ENCODE data around the gene CD164.
A peak's percentile ranks its signal among the peaks of the same experiment; 100 is the strongest.

The CD164 gene

GRCh38 chr6:109381747-109382575, at the start of gene CD164:
Gene CD164 (minus strand): TSS chr6:109382467. CDS start chr6:109382378, 89 bp downstream.
- DNase-seq (ENCODE audit: low read depth, low spot score) = peak; percentile 86
- peak within 1 kb of the TSS; percentile 98 for H3K9ac ChIP-seq (ENCODE audit: insufficient read length, low read depth)
- no peaks in the 10 kb centered on the region for H3K27me3 ChIP-seq (ENCODE audit: insufficient read depth, insufficient read length)
- H3K36me3 ChIP-seq (ENCODE audit: insufficient read depth, insufficient read length, low read length) = peaks cover 27% of the 10 kb centered on the region
- no peaks in the 10 kb centered on the region for H3K9me3 ChIP-seq (ENCODE audit: insufficient read depth, low read length)
- H3K4me3 ChIP-seq (ENCODE audit: insufficient read length, low read depth) = peak within 1 kb of the TSS; percentile 90
- TF ChIP-seq YY1 (IDR thresholded peaks at IDR 0.05; ENCODE audit: insufficient read depth, insufficient read length) (peak; percentile 17), SUZ12 (IDR thresholded peaks at IDR 0.05; ENCODE audit: extremely low read depth, insufficient read depth, insufficient read length) (no peak), ZNF274 (IDR thresholded peaks at IDR 0.05; ENCODE audit: low read depth, low read length) (no peak)
- no peaks in the 10 kb centered on the region for H3K4me1 ChIP-seq (ENCODE audit: insufficient read depth, insufficient read length)

- H3K4me3 ChIP-seq (ENCODE audit: insufficient read length, low read depth) = no peak overlapping the region
- TF ChIP-seq ZNF274 (IDR thresholded peaks at IDR 0.05; ENCODE audit: low read depth, low read length) (no peak), YY1 (IDR thresholded peaks at IDR 0.05; ENCODE audit: insufficient read depth, insufficient read length) (no peak), SUZ12 (IDR thresholded peaks at IDR 0.05; ENCODE audit: extremely low read depth, insufficient read depth, insufficient read length) (no peak)
Observed at GRCh38 chr6:109429496-109429895, 47.2 kb upstream of the CD164 start.

GRCh38 chr6:109428889-109429477, 46.7 kb upstream of the CD164 start:
- H3K4me3 ChIP-seq (ENCODE audit: insufficient read length, low read depth) = no peak overlapping the region
- DNase-seq (ENCODE audit: low read depth, low spot score) = no peak
- TF ChIP-seq SUZ12 (IDR thresholded peaks at IDR 0.05; ENCODE audit: extremely low read depth, insufficient read depth, insufficient read length) (no peak), ZNF274 (IDR thresholded peaks at IDR 0.05; ENCODE audit: low read depth, low read length) (no peak), YY1 (IDR thresholded peaks at IDR 0.05; ENCODE audit: insufficient read depth, insufficient read length) (no peak)
- H3K9ac ChIP-seq (ENCODE audit: insufficient read length, low read depth) = no peak overlapping the region
- H3K9me3 ChIP-seq (ENCODE audit: insufficient read depth, low read length) = no peaks in the 10 kb centered on the region
- H3K36me3 ChIP-seq (ENCODE audit: insufficient read depth, insufficient read length, low read length) = no peaks in the 10 kb centered on the region
- no peaks in the 10 kb centered on the region for H3K4me1 ChIP-seq (ENCODE audit: insufficient read depth, insufficient read length)
- H3K27me3 ChIP-seq (ENCODE audit: insufficient read depth, insufficient read length) = no peaks in the 10 kb centered on the region

More at GRCh38 chr6:109429496-109429895, 47.2 kb upstream of the CD164 start:
- Histone ChIP-seq H3K36me3 (ENCODE audit: insufficient read depth, insufficient read length, low read length) (no peaks in the 10 kb centered on the region), H3K9me3 (ENCODE audit: insufficient read depth, low read length) (no peaks in the 10 kb centered on the region), H3K4me1 (ENCODE audit: insufficient read depth, insufficient read length) (no peaks in the 10 kb centered on the region), H3K9ac (ENCODE audit: insufficient read length, low read depth) (no peak overlapping the region), H3K27me3 (ENCODE audit: insufficient read depth, insufficient read length) (no peaks in the 10 kb centered on the region)
- DNase-seq (ENCODE audit: low read depth, low spot score) = no peak

GRCh38 chr6:109424946-109425345, 42.7 kb upstream of the CD164 start:
- Histone ChIP-seq H3K4me1 (ENCODE audit: insufficient read depth, insufficient read length) (no peaks in the 10 kb centered on the region), H3K36me3 (ENCODE audit: insufficient read depth, insufficient read length, low read length) (no peaks in the 10 kb centered on the region), H3K4me3 (ENCODE audit: insufficient read length, low read depth) (no peak overlapping the region)

GRCh38 chr6:109421184-109421583, 38.9 kb upstream of the CD164 start:
- Histone ChIP-seq H3K27me3 (ENCODE audit: insufficient read depth, insufficient read length) (no peaks in the 10 kb centered on the region), H3K9me3 (ENCODE audit: insufficient read depth, low read length) (no peaks in the 10 kb centered on the region), H3K9ac (ENCODE audit: insufficient read length, low read depth) (no peak overlapping the region), H3K4me1 (ENCODE audit: insufficient read depth, insufficient read length) (no peaks in the 10 kb centered on the region), H3K36me3 (ENCODE audit: insufficient read depth, insufficient read length, low read length) (no peaks in the 10 kb centered on the region), H3K4me3 (ENCODE audit: insufficient read length, low read depth) (no peak overlapping the region)
- no peak for TF ChIP-seq SUZ12 (IDR thresholded peaks at IDR 0.05; ENCODE audit: extremely low read depth, insufficient read depth, insufficient read length)
- no peak for DNase-seq (ENCODE audit: low read depth, low spot score)

More at GRCh38 chr6:109424946-109425345, 42.7 kb upstream of the CD164 start:
- H3K27me3 ChIP-seq (ENCODE audit: insufficient read depth, insufficient read length) = no peaks in the 10 kb centered on the region
- DNase-seq (ENCODE audit: low read depth, low spot score) = no peak
- TF ChIP-seq ZNF274 (IDR thresholded peaks at IDR 0.05; ENCODE audit: low read depth, low read length) = no peak
- no peak for TF ChIP-seq SUZ12 (IDR thresholded peaks at IDR 0.05; ENCODE audit: extremely low read depth, insufficient read depth, insufficient read length)
- TF ChIP-seq YY1 (IDR thresholded peaks at IDR 0.05; ENCODE audit: insufficient read depth, insufficient read length) = no peak
- no peaks in the 10 kb centered on the region for H3K9me3 ChIP-seq (ENCODE audit: insufficient read depth, low read length)
- no peak overlapping the region for H3K9ac ChIP-seq (ENCODE audit: insufficient read length, low read depth)

- DNase-seq (ENCODE audit: low read depth, low spot score) = no peak
- Histone ChIP-seq H3K27me3 (ENCODE audit: insufficient read depth, insufficient read length) (no peaks in the 10 kb centered on the region), H3K4me3 (ENCODE audit: insufficient read length, low read depth) (no peak overlapping the region), H3K36me3 (ENCODE audit: insufficient read depth, insufficient read length, low read length) (no peaks in the 10 kb centered on the region), H3K4me1 (ENCODE audit: insufficient read depth, insufficient read length) (no peaks in the 10 kb centered on the region), H3K9me3 (ENCODE audit: insufficient read depth, low read length) (no peaks in the 10 kb centered on the region), H3K9ac (ENCODE audit: insufficient read length, low read depth) (no peak overlapping the region)
- TF ChIP-seq ZNF274 (IDR thresholded peaks at IDR 0.05; ENCODE audit: low read depth, low read length) (no peak), YY1 (IDR thresholded peaks at IDR 0.05; ENCODE audit: insufficient read depth, insufficient read length) (no peak), SUZ12 (IDR thresholded peaks at IDR 0.05; ENCODE audit: extremely low read depth, insufficient read depth, insufficient read length) (no peak)
Observed at GRCh38 chr6:109420751-109421150, 38.5 kb upstream of the CD164 start.

- TF ChIP-seq ZNF274 (IDR thresholded peaks at IDR 0.05; ENCODE audit: low read depth, low read length) = no peak
- TF ChIP-seq SUZ12 (IDR thresholded peaks at IDR 0.05; ENCODE audit: extremely low read depth, insufficient read depth, insufficient read length) = no peak
- no peak for TF ChIP-seq YY1 (IDR thresholded peaks at IDR 0.05; ENCODE audit: insufficient read depth, insufficient read length)
- Histone ChIP-seq H3K4me1 (ENCODE audit: insufficient read depth, insufficient read length) (no peaks in the 10 kb centered on the region), H3K4me3 (ENCODE audit: insufficient read length, low read depth) (no peak overlapping the region), H3K36me3 (ENCODE audit: insufficient read depth, insufficient read length, low read length) (no peaks in the 10 kb centered on the region), H3K9ac (ENCODE audit: insufficient read length, low read depth) (no peak overlapping the region), H3K9me3 (ENCODE audit: insufficient read depth, low read length) (no peaks in the 10 kb centered on the region), H3K27me3 (ENCODE audit: insufficient read depth, insufficient read length) (no peaks in the 10 kb centered on the region)
- DNase-seq (ENCODE audit: low read depth, low spot score) = no peak
Observed at GRCh38 chr6:109417646-109418045, 35.4 kb upstream of the CD164 start.

All from NT2/D1 (cell line).